ENCODE measurements around the gene INAFM1.
A peak's percentile ranks its signal among the peaks of the same experiment; 100 is the strongest.
"Not testable (repeated sequence)": the region's sequence is repeated elsewhere in the genome, so short reads cannot be mapped to it uniquely, and the experiment has no call there.

The INAFM1 gene

DNA sequence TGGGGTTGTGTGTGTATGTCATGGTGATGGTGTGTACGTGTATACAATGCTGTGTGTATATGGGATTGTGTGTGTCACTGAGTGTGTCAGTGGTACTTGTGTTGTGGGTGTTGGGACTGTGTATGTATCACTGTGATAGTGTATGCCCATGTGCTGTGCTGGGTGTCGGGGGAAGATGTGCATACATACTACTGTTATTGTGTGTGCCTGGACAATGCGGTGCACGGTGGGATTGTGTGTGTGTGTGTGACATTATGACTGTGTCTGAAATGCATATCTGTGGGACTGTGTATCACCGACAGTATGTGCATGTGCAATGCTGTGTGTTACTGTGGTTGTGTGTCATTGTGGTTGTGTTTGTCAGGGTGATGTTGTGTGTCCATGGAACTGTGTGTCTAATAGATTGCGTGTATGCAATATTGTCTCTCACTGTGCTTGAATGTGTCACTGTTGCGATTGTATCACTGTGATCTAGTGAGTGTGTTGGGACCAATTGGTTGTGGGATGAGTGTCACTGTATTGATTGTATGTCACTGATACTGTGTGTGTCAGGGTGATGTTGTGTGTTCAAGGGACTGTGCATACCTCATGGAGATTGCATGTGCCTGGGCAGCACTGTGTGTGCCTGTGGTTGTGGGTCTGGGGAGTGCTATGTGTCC, 32.6 kb upstream of the INAFM1 start:
- no peak for DNase-seq

- DNase-seq = no peak
Observed at GRCh38 chr19:47243364-47243775, 31.3 kb upstream of the INAFM1 start.

DNA sequence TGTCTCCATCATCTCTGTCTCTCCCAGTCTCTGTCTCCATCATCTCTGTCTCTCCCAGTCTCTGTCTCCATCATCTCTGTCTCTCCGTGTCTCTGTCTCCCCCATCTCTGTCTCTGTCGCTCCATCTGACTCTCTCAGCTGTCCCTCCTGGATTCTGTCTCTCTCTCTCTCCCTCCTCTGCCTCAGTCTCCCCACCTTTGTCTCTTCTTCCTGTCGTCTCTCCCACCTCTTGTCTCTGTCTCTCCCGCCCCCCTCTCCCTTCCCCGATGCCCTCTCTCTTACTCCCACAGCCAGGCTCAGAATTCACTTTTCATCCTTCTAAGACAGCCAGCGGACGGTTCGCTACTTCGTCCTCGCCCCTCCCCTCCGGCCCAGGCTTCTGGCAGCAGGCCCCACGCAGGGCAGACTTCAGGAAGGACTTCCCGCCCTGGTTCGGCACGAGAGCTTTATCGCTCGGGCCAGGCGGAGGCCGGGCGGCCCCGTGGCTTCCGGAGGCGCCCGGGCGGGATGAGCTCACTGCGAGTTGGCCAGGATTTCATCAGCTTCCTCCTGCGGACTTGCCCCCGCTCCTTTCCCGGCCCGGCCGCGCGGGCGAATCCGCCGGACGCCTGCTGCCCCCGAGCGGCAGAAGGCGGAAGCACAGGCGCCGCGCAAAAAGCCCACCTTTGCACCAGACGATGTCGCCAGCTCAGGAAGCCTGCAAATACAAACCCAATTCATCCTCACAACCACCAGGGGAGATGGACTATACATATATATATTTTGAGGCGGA, 30.7 kb upstream of the INAFM1 start:
- peak; percentile 91 for DNase-seq

DNA sequence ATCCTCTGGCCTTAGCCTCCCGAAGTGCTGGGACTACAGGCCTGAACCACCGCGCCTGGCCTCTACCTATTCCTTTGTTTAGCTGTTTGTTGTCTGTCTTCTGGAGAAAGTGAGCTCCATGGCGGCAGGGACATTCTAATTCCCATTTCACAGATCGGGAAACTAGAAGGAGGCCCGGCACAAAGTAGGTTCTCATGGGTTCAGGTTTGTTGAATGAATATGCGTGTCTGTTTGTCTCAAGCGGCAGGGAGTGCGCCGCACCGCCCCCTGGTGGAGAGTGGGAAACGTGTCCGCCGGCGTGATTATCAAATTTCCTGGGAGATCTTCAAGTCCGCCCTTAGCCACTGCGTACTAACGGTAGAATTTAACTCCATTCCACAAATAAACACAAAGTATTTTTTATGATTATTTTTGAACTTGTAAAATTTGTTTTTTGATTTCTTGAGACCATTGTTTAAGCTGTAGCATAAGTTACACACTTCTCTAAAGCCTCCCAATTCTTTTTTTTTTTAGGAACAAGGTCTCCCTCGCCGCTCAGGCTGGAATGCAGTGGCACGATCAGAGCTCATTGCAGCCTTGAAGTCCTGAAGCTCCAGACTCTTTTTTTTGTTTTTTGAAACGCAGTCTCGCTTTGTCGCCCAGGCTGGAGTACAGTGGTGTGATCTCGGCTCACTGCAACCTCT, 27.2 kb upstream of the INAFM1 start:
- peak; percentile 74 for DNase-seq

GRCh38 chr19:47253016-47253415, 21.7 kb upstream of the INAFM1 start:
- not testable (repeated sequence) for DNase-seq

- DNase-seq = no peak
Observed at GRCh38 chr19:47253467-47253881, 21.2 kb upstream of the INAFM1 start.

GRCh38 chr19:47253970-47254369, 20.7 kb upstream of the INAFM1 start:
- no peak for DNase-seq

GRCh38 chr19:47255879-47256692, 18.6 kb upstream of the INAFM1 start, which contains the start of gene CCDC9:
CCDC9 (plus strand) TSS chr19:47256525; CDS start chr19:47258401, 1,876 bp downstream.
- peak; percentile 92 for DNase-seq

- peak; percentile 100 for DNase-seq
Observed at GRCh38 chr19:47256693-47257410, 17.8 kb upstream of the INAFM1 start.

DNA sequence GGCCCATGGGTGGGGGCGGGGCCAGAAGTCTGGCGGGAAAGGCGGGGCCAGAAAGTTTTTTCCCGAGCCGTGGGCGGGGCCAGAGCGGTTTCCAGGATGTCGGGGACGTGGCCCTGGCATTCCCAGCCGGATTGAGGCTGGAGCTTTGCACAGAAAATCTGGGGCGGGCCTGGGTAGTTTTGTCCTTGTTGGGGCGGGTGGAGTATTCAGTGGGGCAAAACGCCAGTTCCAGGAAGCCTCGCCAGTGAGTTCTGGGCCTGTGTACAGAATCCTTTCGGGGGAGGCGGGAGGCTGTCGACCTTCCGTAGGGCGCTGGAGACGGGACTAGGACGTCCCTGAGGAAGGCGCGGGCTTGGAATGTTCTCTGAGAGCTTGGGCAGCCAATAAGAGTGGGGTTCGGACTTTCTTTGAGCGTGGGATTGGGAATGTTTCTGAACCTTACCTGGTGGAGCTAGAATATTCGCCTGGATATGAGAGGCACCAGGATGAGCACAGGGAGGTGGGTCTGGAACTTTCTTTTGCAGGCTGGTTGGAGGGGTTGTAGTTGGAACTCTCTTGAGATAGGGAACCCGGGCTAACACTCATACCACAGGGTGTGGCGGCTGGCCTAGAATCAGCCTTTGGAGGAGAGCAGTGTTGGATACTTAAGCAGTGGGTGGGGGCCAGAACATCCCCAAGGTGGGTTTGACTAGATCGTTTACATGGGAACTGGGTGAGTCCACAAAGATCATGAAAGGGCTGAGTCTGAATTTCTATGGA, 17.1 kb upstream of the INAFM1 start:
- peak; percentile 67 for DNase-seq

DNA sequence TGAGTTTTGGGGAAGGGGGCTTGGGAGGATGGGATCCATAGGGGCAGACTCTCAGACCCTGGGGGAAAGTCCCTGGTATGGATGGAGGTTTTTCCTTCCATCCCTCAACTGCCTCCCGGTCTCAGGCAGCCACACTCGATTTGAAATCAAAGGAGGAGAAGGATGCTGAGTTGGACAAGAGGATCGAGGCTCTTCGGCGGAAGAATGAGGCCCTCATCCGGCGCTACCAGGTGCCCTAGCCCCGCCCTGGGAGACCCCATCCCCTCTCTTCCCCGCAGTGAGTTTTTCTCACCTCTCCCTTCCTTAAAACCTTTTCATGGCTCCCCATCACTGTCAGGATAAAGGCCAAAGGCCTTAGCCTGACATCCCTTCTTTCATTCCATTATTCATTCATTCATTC, 16.3 kb upstream of the INAFM1 start:
- no peak for DNase-seq

GRCh38 chr19:47258895-47259555, 15.7 kb upstream of the INAFM1 start:
- DNase-seq = no peak

DNA sequence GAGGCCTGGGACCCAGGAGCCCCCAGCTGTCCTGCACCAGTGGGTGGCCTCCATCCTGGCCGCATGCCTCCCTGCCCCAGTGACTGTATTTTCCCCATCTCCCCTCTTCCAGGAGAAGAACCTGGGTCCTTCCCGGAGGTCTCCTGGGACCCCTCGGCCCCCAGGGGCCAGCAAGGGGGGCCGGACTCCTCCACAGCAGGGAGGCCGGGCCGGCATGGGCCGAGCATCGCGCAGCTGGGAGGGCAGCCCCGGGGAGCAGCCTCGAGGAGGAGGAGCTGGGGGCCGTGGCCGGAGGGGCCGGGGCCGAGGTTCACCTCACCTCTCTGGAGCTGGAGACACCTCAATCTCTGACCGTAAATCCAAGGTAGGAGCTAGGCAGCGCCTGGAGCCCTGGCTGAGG, 14.2 kb upstream of the INAFM1 start:
- DNase-seq = no peak

- DNase-seq = not testable (repeated sequence)
Observed at GRCh38 chr19:47261946-47262793, 12.5 kb upstream of the INAFM1 start.

DNA sequence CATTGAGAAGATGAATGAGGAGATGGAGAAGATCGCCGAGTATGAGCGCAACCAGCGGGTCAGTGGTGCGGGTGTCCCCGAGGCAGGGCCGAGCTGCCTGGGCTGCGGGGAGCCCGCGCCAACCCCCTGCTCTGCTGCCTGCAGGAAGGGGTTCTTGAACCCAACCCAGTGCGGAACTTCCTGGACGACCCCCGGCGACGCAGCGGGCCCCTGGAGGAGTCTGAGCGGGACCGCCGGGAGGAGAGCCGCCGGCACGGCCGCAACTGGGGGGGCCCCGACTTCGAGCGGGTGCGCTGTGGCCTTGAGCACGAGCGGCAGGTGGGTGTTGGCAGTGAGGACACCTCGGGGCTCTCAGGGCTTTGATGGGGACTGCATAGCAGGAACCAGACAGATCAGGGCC, 10.1 kb upstream of the INAFM1 start:
- DNase-seq = no peak

- no peak for DNase-seq
Observed at GRCh38 chr19:47266401-47266941, 8.2 kb upstream of the INAFM1 start.

- no peak for DNase-seq
Observed at GRCh38 chr19:47267350-47267759, 7.3 kb upstream of the INAFM1 start.

DNA sequence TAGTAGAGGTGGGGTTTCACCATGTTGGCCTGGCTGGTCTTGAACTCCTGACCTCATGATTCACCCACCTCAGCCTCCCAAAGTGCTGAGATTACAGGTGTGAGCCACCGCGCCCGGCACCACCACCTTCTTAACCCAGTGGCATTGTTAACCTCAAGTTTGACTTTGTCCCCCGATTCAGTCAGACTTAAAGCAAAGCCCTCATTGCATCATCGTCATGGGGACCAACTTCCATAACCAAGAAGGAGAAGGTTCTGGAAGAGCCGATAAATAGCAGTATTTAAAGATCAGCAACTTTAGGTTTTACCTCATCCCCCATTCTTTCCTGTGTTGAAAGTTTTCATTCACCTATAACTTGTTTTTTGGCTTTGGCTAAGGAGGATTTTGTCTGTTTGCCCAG, 6.7 kb upstream of the INAFM1 start:
- no peak for DNase-seq

DNA sequence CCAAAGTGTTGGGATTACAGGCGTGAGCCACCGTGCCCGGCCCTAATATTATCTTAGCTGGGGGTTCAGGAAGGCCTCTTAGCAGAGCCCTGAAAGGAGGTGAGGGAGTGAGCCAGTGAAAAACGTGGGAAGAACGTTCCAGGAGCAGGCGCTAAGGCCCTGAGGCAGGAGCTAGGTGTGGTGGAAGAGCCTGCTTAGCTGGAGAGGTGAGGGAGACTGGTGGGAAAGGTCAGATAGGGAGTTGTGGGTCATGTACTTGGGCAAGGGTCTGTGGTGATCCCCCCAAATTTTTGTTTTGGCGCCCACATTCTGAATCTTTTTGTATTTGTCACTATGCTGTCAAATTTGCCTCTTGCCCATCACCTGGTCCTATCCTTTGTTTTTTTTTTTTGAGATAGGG, 5.1 kb upstream of the INAFM1 start:
- DNase-seq = no peak

- no peak for DNase-seq
Observed at GRCh38 chr19:47270408-47270807, 4.3 kb upstream of the INAFM1 start.

Data from NCI-H510A treated with DMSO at 0.1 percent for 48 hours (cell line).